GM12875 (cell line): Measurements from ENCODE around the gene CDK15.
"Not testable (repeated sequence)": the region's sequence is repeated elsewhere in the genome, so short reads cannot be mapped to it uniquely, and the experiment has no call there.

ENCODE experiments used
- H3K4me3 ChIP-seq: one replicate; pipeline ENCODE4 v1.5.1; 2011; ENCODE audit warnings: low read depth, low read length, control low read depth
- CTCF ChIP-seq: IDR thresholded peaks from 2 replicates; pipeline ENCODE4 v1.5.1; 2011; ENCODE audit warnings: low read depth, mild to moderate bottlenecking, control low read depth, inconsistent platforms, low read length, moderate library complexity, borderline replicate concordance; ENCODE audit not compliant: insufficient read depth

CDK15 gene

DNA sequence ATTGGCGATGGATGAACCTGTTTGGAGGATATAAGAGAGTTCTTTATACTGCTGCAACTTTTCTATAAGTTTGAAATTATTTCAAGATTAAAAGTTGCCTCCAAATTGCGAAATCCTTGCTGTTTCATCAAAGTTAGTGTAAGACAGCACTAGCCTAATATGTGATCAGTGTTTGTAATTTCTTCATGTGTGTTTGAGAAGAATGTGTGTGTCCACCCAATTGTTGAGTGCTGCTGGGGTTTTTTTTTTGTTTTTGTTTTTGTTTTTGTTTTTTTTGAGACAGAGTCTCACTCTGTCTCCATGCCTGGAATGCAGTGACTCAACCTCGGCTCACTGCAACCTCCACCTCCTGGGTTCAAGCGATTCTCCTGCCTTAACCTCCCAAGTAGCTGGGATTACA is 33.4 kb downstream of the CDK15 start:
- TF ChIP-seq CTCF, result no peak
- no peak overlapping the region for H3K4me3 ChIP-seq

DNA sequence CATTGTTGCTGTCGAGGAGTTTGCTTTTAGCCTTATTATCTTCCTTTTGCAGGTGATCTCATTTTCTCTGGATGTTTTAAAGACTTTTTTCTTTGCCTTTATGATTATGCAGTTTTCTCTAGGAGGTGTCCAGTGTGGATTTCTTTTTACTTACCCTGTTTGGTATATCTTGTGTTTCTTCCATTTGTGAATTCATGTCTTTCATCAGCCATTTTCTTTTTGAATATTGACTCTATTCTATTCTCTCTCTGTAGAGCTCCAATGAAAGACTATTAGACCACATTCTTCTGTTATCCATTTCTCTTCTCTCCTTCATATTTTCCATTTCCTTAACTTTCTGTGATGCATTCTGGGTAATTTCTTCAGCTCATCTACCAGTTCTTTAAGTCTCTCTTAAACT is 34.4 kb downstream of the CDK15 start:
- TF ChIP-seq CTCF, result no peak
- H3K4me3 ChIP-seq, result no peak overlapping the region

DNA sequence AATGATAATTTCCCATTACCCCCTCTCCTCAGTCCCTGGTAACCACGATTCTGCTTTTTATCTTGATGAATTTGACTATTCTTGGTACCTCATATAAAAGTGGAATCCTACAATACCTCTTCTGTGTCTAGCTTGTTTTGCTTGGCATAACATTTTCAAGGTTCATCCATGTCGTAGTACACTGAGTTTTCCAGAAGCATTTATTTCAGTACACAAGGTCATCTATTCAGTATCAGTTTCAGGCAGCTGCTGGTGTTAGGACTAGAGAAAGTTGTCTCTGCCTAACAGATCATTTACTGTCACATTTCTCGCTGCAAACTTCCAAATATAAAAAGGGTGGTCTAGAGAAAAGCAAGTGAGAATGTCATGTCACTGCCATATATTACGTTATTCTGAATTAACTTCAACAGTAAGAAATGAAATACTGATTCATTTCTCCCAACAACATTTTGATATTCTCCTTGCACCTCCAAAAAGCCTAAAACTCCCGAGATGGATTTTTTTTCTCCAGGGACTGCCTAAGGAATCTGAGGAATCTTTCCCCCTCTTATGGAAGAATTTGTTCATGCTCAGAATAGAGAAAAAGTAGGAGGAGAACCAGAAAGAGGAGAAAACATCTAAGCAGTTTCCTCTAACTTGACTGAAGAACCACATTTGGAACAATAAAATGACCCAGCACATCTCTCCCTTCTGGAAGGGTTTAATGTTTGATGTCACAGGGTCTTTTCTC is 36.0 kb downstream of the CDK15 start:
- TF ChIP-seq CTCF, result no peak
- no peak overlapping the region for H3K4me3 ChIP-seq

DNA sequence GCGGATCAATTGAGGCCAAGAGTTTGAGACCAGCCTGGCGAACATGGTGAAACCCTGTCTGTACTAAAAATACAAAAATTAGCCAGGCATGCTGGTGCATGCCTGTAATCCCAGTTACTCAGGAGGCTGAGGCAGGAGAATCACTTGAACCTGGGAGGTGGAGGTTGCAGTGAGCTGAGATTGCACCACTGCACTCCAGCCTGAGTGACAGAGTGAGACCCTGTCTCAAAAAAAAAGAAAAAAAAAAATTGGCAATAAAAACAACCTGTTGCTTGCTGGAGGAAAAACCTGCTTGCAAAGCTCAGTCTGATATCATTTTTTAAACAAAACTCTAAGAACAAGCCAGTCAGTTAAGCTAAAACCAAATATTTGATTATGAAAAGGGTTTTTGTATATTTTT is 38.6 kb downstream of the CDK15 start:
- H3K4me3 ChIP-seq, result not testable (repeated sequence)

GRCh38 chr2:201847481-201847880 is 41.1 kb downstream of the CDK15 start:
- no peak for TF ChIP-seq CTCF
- no peak overlapping the region for H3K4me3 ChIP-seq

DNA sequence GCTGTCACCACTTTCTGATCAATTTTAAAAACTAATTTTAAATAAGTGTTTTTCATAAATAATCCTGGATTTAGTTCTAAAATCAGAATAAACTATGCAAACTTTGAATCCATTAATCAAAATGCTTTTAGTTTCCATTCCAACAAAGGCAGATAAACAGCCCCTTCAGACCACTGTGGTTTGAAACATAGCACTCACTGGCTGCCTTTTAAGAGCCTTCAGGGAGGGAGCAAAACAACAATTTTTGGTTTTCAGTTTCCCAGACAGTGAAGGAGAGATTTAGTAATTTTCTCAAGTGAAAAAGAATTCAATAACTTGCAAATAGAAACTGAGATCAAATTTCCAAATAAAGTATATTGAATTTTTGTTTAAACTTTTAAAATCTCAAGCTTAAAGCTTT is 46.1 kb downstream of the CDK15 start:
- H3K4me3 ChIP-seq, result no peak overlapping the region
- TF ChIP-seq CTCF, result no peak

DNA sequence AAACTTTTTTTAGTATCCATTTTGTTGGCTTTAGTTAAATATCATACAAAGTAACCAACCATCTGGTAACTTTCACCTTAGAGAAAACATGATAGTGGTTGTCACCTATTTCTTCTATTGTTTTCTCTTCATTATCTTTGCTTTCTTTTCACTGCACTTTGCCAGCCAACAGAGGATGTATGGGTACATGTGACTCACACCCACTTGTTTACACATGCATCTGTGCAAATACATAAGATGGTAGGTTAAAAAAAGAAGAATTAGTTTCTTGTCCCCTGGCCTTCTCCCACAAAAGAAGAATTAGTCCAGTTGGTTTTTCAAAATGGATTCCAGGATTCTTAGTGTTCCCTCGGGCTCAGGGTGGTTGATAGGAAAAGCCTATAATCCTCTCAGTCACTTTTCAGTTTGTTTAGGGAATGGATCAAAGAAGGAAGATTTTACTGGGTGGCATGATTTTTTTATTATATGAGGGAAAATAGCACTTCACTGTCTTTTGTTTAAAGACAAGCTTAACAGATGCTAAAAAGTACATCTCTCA is 46.6 kb downstream of the CDK15 start:
- H3K4me3 ChIP-seq, result no peak overlapping the region
- TF ChIP-seq CTCF, result no peak

DNA sequence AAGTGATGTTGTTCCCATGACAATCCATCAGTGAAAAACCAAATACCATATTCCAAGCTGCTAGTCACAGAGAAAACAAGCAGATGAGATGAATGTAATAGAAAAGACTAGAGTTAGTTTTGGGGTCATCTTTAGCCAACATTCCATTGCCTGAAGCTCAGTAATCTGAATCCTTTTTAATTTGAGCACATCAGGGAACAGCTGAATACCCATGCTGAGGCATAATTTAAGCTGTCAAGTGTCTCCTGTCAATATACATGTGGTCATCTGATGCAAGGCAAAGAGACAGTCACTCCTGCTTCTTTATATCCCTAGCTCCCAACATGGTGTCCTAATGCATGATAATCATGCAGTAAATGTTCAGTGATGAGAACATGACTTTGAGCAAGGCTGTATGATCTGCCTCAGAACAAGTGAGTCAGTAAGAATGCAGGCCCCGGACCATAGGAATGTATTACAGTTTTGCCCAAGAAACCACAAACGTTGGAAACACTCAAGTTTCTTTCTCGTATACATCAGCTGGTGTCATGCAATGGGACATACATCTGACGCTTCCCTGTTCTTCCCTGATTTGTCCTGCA is 48.0 kb downstream of the CDK15 start:
- no peak overlapping the region for H3K4me3 ChIP-seq

More for the DNA sequence above, 48.0 kb downstream of the CDK15 start:
- no peak for TF ChIP-seq CTCF
